Large intestine (tissue), 3 donors: ENCODE results near the gene PPP2R3A. TPM values are rescaled to one million over a fixed set of nuclear protein-coding genes. Genes with fewer than 3 reads are reported as not detected.
"Not testable (repeated sequence)": the region's sequence is repeated elsewhere in the genome, so short reads cannot be mapped to it uniquely, and the experiment has no call there.

ENCODE experiments used
- DNase-seq, 2 donors: peaks; one replicate each; pipeline versions ENCODE4 v3.0.0 to v3.0.0-alpha.2; 2013
- H3K27ac ChIP-seq: one replicate; pipeline ENCODE4 v1.5.1; 2013; ENCODE audit warnings: low read length
- H3K27me3 ChIP-seq: 2 replicates; pipeline ENCODE4 v1.6.1; 2013; ENCODE audit warnings: low read length; ENCODE audit not compliant: control insufficient read depth, insufficient read depth
- H3K36me3 ChIP-seq: 2 replicates; pipeline ENCODE4 v1.6.1; 2013; ENCODE audit warnings: low read length; ENCODE audit not compliant: control insufficient read depth, insufficient read depth
- H3K4me1 ChIP-seq: one replicate; pipeline ENCODE4 v1.6.1; 2013; ENCODE audit warnings: low read length; ENCODE audit not compliant: control insufficient read depth, insufficient read depth
- H3K4me3 ChIP-seq: one replicate; pipeline ENCODE4 v1.5.1; 2013; ENCODE audit warnings: low read length
- H3K9me3 ChIP-seq: one replicate; pipeline ENCODE4 v1.6.1; 2013; ENCODE audit warnings: mild to moderate bottlenecking, low read depth, low read length, moderate library complexity; ENCODE audit not compliant: control insufficient read depth
- WGBS: methylation state at CpG from one replicate; pipeline ENCODE4 v1.1.5; 2013; ENCODE audit warnings: low lambda C conversion rate; ENCODE audit not compliant: insufficient coverage; 5-methylcytosine and 5-hydroxymethylcytosine counted together
- polyA plus RNA-seq: library from polyadenylated mRNA; unstranded; fragments of 120-200 nt; gene quantifications from one replicate; pipeline ENCODE4 v1.2.1, GENCODE V29; 2013

PPP2R3A gene
- polyA plus RNA-seq, 1 donor = 7.4 TPM

DNA sequence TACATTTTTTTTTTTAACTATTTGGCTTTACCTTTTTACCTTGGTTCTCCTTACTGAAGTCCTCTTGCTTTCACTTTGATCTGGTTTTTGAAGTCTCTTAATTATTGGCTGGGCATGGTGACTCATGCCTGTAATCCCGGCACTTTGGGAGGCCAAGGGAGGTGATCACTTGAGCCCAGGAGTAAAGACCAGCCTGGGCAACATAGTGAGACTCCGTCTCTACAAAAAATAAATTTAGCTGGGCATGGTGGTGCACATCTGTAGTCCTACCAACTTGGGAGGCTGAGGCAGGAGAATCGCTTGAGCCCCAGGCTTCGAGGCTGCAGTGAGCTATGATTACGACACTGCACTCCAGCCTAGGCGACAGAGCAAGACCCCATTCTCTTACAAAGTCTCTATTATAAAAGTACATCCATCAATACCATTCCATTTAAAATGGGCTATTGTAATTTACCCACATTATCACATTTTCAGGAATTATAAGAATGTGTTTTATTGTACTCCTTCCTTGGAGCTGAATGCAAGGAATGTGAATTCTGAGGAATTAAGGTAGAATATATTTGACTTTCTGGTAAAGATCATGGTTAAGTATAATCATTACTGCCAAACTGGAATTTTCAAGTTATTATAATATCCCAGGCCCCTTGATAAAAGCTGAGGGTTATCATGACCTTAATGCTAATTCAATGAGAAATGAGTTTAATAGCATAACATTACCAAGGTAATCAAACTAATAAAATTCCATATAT is 181.6 kb downstream of the PPP2R3A start:
- Histone ChIP-seq H3K4me3 (no peak overlapping the region), H3K36me3 (peaks cover 25% of the 10 kb centered on the region), H3K9me3 (no peaks in the 10 kb centered on the region), H3K27ac (no peak overlapping the region), H3K4me1 (no peaks in the 10 kb centered on the region), H3K27me3 (no peaks in the 10 kb centered on the region)
- no peak for DNase-seq
- WGBS = no CpG with 5 or more reads among the region's 6 CpGs

DNA sequence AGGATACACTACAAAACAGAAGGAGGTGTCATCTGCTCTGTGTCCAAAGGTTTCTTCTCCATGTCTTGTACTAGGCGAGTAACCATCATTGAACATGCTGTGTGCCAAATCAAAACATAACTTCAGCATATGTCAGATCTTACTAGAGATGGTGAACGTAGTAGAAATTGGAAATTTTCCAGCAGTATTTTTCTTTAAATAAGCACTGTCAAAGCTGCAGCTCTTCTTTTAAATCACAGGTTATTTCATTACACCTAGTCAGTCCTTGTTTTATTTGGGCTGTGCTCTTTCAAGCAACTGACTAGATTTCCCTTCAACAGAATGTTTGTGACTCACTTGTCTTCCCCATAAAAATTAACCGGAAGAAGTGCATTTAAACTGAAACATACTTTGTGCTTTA is 184.1 kb downstream of the PPP2R3A start:
- DNase-seq = no peak
- WGBS = 20% methylated on average over 1 of the region's 3 CpGs
- no peak overlapping the region for H3K4me3 ChIP-seq
- H3K27me3 ChIP-seq = no peaks in the 10 kb centered on the region
- H3K36me3 ChIP-seq = peaks cover 29% of the 10 kb centered on the region
- H3K9me3 ChIP-seq = no peaks in the 10 kb centered on the region
- H3K4me1 ChIP-seq = no peaks in the 10 kb centered on the region
- no peak overlapping the region for H3K27ac ChIP-seq

DNA sequence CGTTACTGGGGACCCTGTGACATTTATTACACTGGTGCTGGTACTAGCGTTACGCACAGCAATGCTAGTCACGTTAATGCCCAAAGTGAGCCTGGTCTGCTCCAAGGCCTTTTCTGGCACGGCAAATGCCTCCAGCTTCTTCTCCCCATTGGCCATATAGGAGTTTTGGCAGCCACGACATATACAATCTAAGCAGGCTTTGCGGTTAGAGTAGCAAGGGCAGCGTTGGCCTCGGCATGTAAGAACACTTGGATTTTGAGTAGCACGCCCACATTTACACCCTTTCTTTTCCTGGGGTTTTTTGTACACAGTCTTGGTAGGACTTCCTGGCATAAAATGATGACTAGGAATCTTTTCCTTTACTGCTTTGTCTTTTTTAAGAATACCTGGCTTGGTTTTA is 185.7 kb downstream of the PPP2R3A start:
- DNase-seq = no peak
- no peak overlapping the region for H3K27ac ChIP-seq
- H3K27me3 ChIP-seq = no peaks in the 10 kb centered on the region
- WGBS = 47% methylated on average over 3 of the region's 10 CpGs
- peaks cover 19% of the 10 kb centered on the region for H3K36me3 ChIP-seq
- H3K4me1 ChIP-seq = no peaks in the 10 kb centered on the region
- H3K9me3 ChIP-seq = no peaks in the 10 kb centered on the region
- H3K4me3 ChIP-seq = no peak overlapping the region

DNA sequence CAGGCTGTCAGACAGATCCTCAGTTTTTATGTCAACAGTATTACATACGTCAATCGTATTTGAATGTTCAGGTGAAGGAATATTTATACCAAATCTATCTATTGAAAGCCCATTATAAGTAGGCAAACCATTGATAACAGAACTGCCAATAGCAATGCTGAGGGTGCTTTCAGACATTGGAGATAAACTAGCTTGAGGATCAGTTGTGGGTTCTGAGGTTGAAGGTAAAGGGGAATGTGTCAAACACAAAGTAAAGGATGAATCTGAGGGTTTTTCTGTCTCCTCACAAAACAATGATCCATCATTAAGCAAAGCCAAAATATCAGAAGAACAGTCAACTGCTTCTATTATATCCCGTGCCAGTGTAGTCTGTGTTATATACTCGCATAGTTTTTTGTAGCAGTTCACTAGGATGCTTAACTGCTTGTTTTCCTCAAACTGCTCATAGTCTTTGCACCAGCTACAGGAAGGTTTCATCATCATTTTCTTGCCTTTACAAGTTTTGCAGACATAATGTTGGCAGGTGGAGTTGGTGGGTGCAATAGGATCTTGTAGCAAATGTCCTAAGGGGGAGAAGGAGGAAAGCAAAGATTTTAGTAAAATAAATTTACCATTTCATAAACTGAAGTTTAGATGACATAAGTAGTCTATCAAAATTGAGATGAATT is 186.8 kb downstream of the PPP2R3A start:
- no peak overlapping the region for H3K27ac ChIP-seq
- no peak for DNase-seq
- no peaks in the 10 kb centered on the region for H3K27me3 ChIP-seq
- no peaks in the 10 kb centered on the region for H3K4me1 ChIP-seq
- no peak overlapping the region for H3K4me3 ChIP-seq
- 80% methylated on average over 1 of the region's 4 CpGs for WGBS
- no peaks in the 10 kb centered on the region for H3K9me3 ChIP-seq
- peaks cover 16% of the 10 kb centered on the region for H3K36me3 ChIP-seq

DNA sequence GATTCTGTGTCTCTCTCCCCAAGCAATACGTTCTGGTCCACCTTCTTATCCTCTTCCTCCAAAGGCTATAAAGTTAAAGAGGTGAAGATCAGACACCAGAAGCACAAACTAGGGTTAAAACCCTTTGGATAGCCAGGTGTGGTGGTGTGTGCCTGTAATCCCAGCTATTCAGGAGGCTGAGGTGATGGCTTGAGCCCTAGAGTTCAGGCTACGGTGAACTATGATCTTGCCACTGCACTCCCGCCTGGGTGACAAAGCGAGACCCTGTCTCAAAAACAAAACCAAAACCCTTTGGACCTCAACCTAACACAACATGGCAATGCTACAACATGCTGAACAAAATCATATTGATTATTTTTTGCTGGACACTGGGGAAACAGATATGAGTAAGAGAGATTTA is 187.4 kb downstream of the PPP2R3A start:
- Histone ChIP-seq H3K9me3 (no peaks in the 10 kb centered on the region), H3K4me1 (no peaks in the 10 kb centered on the region), H3K36me3 (peaks cover 16% of the 10 kb centered on the region), H3K27ac (no peak overlapping the region), H3K4me3 (no peak overlapping the region), H3K27me3 (no peaks in the 10 kb centered on the region)
- WGBS = no CpG with 5 or more reads among the region's 4 CpGs
- DNase-seq = no peak

DNA sequence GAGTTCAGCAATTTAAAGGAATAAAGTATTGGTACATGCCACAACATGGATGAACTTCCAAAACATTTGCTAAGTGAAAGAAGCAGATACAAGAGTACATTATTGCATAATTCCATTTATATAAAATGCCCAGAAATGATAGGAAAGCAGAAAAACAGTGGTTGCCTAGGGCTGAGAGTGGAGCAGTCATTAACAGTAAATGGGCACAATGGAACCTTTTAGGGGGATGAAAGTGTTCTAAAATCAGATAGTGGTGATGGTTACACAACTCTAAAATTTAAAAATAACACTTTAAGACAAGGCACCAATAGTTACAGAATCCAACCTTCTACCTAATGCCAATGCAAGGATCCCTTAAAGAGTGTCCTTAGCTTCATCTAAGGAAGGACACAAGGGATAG is 196.0 kb downstream of the PPP2R3A start:
- peaks cover 6% of the 10 kb centered on the region for H3K9me3 ChIP-seq
- no peaks in the 10 kb centered on the region for H3K4me1 ChIP-seq
- no peak overlapping the region for H3K4me3 ChIP-seq
- no peak for DNase-seq
- H3K36me3 ChIP-seq = no peaks in the 10 kb centered on the region
- no peaks in the 10 kb centered on the region for H3K27me3 ChIP-seq
- H3K27ac ChIP-seq = no peak overlapping the region

DNA sequence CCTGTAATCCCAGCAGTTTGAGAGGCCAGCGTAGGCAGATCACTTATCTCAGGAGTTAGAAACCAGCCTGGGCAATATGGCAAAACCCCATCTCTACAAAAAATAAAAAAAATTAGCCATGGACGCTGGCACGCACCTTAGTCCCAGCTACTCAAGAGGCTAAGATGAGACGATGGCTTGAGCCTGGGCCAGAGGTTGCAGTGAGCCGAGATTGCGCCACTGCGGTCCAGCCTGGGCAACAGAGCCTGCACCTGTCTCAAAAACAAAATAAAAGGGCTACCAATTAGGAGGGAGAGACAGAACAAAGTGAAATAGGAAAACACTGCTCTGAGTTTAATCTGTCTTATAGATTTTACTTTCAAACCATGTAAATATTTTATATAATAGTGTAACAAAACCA is 196.8 kb downstream of the PPP2R3A start:
- no peaks in the 10 kb centered on the region for H3K4me1 ChIP-seq
- H3K9me3 ChIP-seq = peaks cover 6% of the 10 kb centered on the region
- H3K27ac ChIP-seq = no peak overlapping the region
- DNase-seq = no peak
- WGBS = 92% methylated on average over 2 of the region's 7 CpGs
- H3K4me3 ChIP-seq = no peak overlapping the region
- H3K27me3 ChIP-seq = no peaks in the 10 kb centered on the region
- H3K36me3 ChIP-seq = no peaks in the 10 kb centered on the region

DNA sequence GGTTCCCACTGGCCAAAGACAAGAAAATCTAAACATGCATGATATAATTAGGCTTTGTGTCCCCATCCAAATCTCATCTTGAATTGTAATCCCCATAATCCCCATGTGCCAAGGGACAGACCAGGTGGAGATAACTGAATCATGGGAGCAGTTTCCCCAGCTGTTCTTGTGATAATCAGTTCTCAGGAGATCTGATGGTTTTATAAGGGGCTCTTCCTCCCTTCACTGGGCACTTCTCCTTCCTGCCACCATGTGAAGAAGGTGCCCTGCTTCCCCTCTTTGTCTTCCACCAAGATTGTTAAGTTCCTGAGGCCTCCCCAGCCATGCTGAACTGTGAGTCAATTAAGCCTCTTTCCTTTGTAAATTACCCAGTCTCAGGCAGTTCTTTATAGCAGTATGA is 198.1 kb downstream of the PPP2R3A start:
- DNase-seq, H3K9me3 ChIP-seq, H3K4me1 ChIP-seq, H3K36me3 ChIP-seq, H3K27me3 ChIP-seq, H3K27ac ChIP-seq, H3K4me3 ChIP-seq: not testable (repeated sequence)

DNA sequence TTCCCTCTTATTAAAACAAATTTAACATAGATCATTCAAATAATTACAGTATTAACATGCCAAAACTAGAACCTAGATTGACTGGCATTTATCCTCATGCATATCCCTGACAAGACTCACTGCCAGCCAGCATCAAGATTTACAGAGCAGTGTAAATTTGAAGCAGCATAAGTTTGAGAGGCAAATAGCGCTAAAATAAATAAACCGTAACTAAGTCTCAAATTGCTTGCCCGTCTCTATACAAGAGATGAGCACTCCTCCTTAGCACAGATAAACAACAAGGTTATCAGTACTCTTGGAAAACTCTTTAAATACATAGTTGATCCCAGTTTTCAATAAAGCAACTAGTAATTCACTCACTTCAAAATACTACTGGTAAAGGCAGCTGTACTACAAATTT is 201.0 kb downstream of the PPP2R3A start:
- no peaks in the 10 kb centered on the region for H3K4me1 ChIP-seq
- WGBS = no CpG with 5 or more reads among the region's 3 CpGs

DNA sequence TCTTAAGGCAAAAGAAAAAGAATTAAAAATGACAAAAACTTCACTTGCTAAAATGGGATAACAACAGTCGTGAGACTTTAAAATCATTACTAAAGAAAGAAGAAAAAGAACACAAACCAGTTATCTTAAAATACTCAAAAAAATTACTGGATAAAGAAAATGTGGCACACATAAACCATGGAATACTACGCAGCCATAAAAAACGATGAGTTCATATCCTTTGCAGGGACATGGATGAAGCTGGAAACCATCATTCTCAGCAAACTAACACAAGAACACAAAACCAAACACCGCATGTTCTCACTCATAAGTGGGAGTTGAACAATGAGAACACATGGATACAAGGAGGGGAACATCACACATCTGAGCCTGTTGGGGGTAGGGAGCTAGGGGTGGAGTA is 202.7 kb downstream of the PPP2R3A start:
- H3K27me3 ChIP-seq, H3K9me3 ChIP-seq, H3K36me3 ChIP-seq, H3K4me3 ChIP-seq, H3K4me1 ChIP-seq, H3K27ac ChIP-seq, DNase-seq: not testable (repeated sequence)
- 100% methylated on average over 1 of the region's 4 CpGs for WGBS

More for the DNA sequence above, 201.0 kb downstream of the PPP2R3A start:
- no peaks in the 10 kb centered on the region for H3K27me3 ChIP-seq
- no peak overlapping the region for H3K4me3 ChIP-seq
- DNase-seq = no peak
- H3K9me3 ChIP-seq = no peaks in the 10 kb centered on the region
- H3K27ac ChIP-seq = no peak overlapping the region
- H3K36me3 ChIP-seq = no peaks in the 10 kb centered on the region

DNA sequence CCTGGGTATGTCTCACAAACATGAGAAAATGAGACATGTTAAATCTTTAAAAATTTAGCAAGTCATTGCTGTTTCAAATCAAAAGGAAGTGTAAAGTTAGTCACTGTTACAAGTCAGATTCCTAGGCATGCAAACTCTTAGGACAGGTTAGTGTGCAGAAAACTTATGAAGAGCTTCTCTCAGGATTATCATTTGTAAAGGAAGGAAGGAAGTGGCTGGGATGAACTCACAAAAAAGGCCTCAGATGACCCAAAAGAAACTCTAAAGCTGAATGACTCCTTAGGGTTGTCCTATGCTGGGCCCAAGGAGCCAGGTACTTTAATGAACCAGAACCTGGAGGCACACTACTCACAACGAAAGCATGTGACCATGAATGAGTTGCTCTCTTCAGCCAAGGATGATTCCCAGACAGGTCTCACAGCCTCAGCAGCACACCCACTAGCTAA is 205.6 kb downstream of the PPP2R3A start:
- Histone ChIP-seq H3K27me3 (no peaks in the 10 kb centered on the region), H3K9me3 (no peaks in the 10 kb centered on the region), H3K4me1 (no peaks in the 10 kb centered on the region), H3K27ac (no peak overlapping the region), H3K4me3 (no peak overlapping the region), H3K36me3 (no peaks in the 10 kb centered on the region)
- no peak for DNase-seq
- no CpG with 5 or more reads among the region's 1 CpG for WGBS
